HG03135 (cell line): ENCODE measurements around the gene GRIN1.
"Not testable (repeated sequence)": the region's sequence is repeated elsewhere in the genome, so short reads cannot be mapped to it uniquely, and the experiment has no call there.

Experiments used
- ATAC-seq: cut with Tn5 transposase; IDR thresholded peaks from one replicate; pipeline ENCODE4 v1.9.1; 2021; ENCODE audit warnings: mild to moderate bottlenecking, moderate library complexity; ENCODE audit not compliant: unreplicated experiment

Gene GRIN1

GRCh38 chr9:137127301-137128157, 11.4 kb upstream of the GRIN1 start:
- no peak for ATAC-seq

DNA sequence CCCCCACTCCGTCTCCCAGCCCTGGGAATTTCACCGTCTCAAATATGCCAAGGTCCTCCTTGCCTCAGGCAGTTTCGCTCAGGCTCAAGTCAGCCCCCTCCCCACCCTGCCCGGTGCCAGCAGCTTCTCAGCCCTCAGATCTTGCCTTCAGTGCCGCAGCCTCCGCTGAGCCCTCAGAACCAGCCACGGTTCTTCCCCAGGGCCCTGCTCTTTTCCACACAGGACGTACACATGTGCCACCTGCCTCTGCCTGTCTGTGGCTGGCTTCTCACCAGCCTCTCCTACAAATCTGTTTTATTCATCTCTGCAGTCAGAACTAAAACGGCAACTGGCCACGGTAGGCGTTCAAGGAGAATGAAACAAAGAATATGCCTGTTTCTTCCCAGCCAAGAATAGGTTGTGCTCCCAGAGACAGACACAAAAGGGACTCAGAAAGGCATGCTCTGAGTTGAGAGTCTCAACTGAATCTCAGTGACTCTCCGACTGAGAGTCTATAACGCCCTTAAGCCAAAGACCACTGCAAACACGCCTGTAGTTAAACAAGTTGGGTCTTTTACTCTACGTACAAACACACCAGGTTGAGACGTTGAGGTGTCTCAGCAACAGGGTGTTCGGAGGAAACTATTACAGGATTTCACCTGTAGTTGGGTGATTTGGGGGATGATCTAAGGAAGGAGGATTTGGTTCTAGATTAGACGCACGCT, 10.6 kb upstream of the GRIN1 start:
- ATAC-seq: no peak

DNA sequence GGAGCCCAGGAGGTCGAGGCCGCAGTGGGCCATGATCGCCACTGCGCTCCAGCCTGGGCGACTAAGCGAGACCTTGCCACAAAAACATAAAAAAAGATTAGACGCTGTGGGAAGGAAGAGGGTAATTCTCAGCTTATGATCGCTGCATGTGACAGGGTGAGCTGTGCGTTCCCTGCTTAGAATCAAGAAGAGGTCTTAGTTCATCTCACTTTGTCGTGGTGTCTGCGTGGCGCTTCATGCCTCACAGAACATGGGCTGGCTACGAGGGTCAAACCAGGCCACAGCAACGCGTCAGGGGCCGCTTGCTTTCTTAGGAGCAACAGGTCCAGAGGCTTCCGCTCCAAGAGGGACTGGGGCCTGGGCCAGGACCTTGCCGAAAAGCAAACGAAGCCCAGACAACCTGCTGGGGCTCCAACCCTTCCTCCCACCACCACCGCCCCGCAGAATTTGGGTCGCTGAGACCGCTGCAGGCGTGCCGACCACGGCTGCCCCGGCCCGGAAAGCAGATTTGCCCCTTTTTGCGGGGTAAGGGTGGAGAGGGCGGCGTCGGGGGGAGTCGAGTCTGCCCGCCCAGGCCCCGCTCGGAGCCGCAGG, 10.0 kb upstream of the GRIN1 start:
- ATAC-seq: peak; percentile 13

- peak; percentile 70 for ATAC-seq
Measured at GRCh38 chr9:137129456-137130175, 9.3 kb upstream of the GRIN1 start.

- peak; percentile 5 for ATAC-seq
Measured at GRCh38 chr9:137130176-137130755, 8.7 kb upstream of the GRIN1 start.

DNA sequence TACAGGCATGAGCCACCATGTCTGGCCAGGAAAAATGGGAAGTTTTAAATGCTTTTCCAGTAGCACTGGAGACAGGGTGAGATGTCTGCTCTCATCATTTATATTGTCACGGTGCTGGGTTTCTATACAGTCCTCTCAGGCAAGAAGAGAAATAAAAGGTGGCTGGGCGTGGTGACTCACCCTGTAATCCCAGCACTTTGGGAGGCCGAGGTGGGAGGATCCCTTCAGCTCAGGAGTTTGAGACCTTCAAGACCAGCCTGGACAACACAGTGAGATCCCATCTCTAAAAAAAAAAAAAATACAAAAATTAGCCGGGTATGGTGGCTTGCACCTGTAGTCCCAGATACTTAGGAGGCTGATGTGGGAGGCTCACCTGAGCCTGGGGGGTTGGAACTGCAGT, 4.8 kb upstream of the GRIN1 start:
- no peak for ATAC-seq

GRCh38 chr9:137135154-137135553, 3.8 kb upstream of the GRIN1 start:
- ATAC-seq: not testable (repeated sequence)

- ATAC-seq: no peak
Measured at GRCh38 chr9:137136261-137136880, 2.6 kb upstream of the GRIN1 start.

DNA sequence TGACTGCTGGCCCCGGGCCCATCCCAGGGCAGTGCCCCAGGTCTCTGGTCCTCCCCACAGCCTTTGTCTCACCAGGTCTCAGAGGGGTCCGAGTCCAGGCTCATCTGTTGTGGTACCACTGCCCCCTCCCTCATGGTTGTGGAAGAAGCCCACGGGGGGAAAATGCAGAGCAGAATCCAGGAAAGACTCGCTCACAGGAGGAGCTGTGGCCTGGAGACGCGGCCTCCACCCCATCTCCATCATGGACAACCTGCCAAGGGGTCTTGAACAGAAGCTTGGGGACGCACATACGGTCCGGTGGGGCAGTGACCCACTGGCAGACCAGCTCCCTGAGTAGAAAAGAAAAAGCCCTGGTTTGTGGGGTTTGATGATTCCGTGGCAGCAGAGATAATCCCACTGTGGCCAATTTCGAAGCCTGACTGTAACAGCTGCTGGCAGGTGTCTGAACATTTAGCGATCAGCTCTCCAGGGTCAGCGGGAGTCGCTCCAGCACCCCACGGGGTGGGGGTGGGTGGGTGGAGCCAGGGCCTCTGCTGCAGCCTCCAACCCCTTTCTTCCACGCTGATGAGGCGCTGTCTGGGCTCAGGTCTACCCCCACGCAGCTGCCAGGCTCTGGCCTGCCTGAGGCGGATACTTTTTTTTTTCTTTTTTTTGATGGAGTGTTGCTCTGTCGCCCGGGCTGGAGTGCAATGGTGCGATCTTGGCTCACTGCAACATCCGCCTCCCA, 1.9 kb upstream of the GRIN1 start:
- ATAC-seq: no peak

DNA sequence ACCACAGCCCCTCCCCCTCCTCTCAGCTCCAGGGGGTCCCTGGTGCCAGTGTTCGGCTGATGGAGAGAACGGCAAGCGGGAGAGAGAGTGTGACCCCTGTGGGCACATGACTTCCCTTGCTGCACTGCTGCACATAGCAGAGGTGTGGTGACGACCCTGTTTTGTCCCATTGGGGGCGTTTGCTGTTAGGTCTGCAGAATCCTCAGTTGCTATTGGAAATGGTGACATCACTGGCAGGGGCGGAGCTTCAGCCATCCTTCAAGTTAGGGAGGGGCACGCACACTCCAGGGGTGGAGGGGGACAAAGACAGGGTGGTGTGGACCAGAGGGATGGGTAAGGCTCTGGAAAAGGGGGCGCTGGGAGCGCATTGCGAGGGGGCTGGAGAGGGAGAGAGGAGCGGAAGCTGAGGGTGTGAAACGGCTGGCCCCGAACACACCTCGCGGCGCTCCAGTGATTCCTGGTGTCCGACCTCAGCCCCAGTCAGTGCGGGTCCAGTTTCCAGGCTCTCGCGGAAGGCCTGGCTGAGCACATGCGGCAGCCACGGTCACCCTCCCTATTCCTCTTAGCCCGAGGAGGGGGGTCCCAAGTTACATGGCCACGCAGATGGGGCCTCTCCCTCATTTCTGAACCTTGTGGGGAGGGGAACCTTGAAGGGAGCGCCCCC, 764 bp upstream of the GRIN1 start:
- no peak for ATAC-seq

GRCh38 chr9:137139468-137140150, 655 bp downstream of the GRIN1 start:
- no peak for ATAC-seq

- no peak for ATAC-seq
Measured at GRCh38 chr9:137140151-137141012, 1.4 kb downstream of the GRIN1 start.

DNA sequence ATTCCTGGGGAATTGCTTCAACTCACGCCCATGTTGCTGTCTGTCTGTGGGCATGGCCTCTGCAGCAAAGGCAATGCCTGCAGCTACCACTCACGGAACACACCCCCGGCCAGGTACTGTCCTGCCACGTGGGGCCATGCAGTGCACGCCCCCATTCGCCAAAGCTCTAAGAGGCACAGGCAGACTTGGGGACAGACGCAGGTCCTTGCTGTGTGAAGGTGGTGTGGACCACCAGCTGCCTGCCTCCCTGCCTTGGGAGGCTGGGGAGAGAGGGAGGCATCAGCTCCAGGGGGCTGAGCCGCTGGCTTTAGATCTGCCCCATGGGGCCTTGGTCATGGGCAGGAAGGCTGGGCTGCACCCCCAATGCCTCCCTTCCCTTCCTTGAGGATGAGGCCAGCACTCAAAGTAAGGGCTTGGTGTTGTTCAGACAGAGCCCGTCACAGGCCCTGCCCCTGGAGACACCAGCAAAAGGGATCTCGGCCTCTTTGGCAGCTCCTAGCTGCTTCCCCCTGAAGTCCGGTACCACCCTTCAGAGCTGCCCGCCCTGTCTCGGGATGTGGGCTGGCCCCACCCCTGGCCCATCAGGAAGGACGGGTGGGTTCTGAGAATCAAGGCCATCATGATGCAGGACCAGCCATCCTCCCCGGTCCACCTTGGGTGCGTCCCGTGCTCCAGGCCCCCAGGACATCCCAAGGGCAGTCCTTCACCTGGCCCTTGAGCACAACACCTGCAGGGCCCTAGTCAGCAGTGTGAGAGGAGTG, 2.3 kb downstream of the GRIN1 start:
- ATAC-seq: no peak

- ATAC-seq: no peak
Measured at GRCh38 chr9:137141976-137142936, 3.3 kb downstream of the GRIN1 start.

GRCh38 chr9:137143459-137143858, 4.5 kb downstream of the GRIN1 start:
- ATAC-seq: no peak
